A549 (cell line): ENCODE measurements around the gene PHGDH. TPM values are rescaled to one million over a fixed set of nuclear protein-coding genes. Genes with fewer than 3 reads are reported as not detected.
A peak's percentile ranks its signal among the peaks of the same experiment; 100 is the strongest.

Source experiments
- ATAC-seq, 2 experiments: fragments of 200-7000 bp in 1 of 2; fragments of >200 bp in 1 of 2; cut with Nextera tagmentation in 1 of 2; cut with Tn5 transposase in 1 of 2; 3 replicates each; pipeline versions ENCODE4 v1.8.0 to v1.9.1; 2018 to 2020; ENCODE audit warnings: mild to moderate bottlenecking in 1 of 2, moderate library complexity in 1 of 2
- CTCF ChIA-PET: fragments of 300-600 bp; sonication (Branson Sonifier 250); formaldehyde crosslinking; extraction: SDS; loops from one replicate; lab custom pipeline; 2021; ENCODE audit warnings: antibody characterized with exemption, inconsistent platforms; lab: Yijun Ruan, JAX
- POLR2A ChIA-PET: fragments of 350-600 bp; formaldehyde crosslinking; extraction: SDS; loops from one replicate; lab custom pipeline; 2021; ENCODE audit warnings: antibody characterized with exemption, inconsistent platforms; lab: Yijun Ruan, JAX
- DNase-seq, 2 experiments: peaks; one replicate each; pipeline versions ENCODE4 v3.0.0 to v3.0.0-alpha.2; 2011 to 2016; ENCODE audit warnings: low read depth in 1 of 2, low spot score in 1 of 2
- FAIRE-seq: peaks from 2 replicates; lab custom pipeline; 2011; peaks lifted over from hg19 to GRCh38; lab: Jason Lieb, UNC
- H3K27ac ChIP-seq, 2 experiments: fragments of >200 bp; sonication (Bioruptor Twin); formaldehyde crosslinking; 3 replicates each; pipeline ENCODE4 v1.5.1; 2016 to 2017
- H3K4me1 ChIP-seq: fragments of >200 bp; sonication (Bioruptor Twin); formaldehyde crosslinking; 3 replicates; pipeline ENCODE4 v1.6.1; 2016
- H3K4me2 ChIP-seq: fragments of >200 bp; sonication (Bioruptor Twin); formaldehyde crosslinking; 3 replicates; pipeline ENCODE4 v1.6.1; 2016
- H3K4me3 ChIP-seq: fragments of >200 bp; sonication (Bioruptor Twin); formaldehyde crosslinking; 3 replicates; pipeline ENCODE4 v1.5.1; 2016
- H3K9me3 ChIP-seq: fragments of >200 bp; sonication (Bioruptor Twin); formaldehyde crosslinking; 3 replicates; pipeline ENCODE4 v1.6.1; 2016
- BHLHE40 ChIP-seq: IDR thresholded peaks from 2 replicates; pipeline ENCODE4 v1.6.1; 2012; ENCODE audit warnings: low read depth, low read length, inconsistent platforms
- CBX8 ChIP-seq: fragments of 200-600 bp; sonication (generic); IDR thresholded peaks from 2 replicates; pipeline ENCODE4 v1.6.1; 2016
- CHD2 ChIP-seq: fragments of 150-350 bp; IDR thresholded peaks from 2 replicates; pipeline ENCODE4 v1.6.1; 2014; ENCODE audit warnings: low read length; ENCODE audit not compliant: partially characterized antibody
- CHD4 ChIP-seq: fragments of 200-600 bp; sonication (generic); IDR thresholded peaks from 2 replicates; pipeline ENCODE4 v1.6.1; 2016; ENCODE audit warnings: antibody characterized with exemption, mild to moderate bottlenecking, borderline replicate concordance
- E2F6 ChIP-seq: IDR thresholded peaks from 2 replicates; pipeline ENCODE4 v1.6.1; 2012; ENCODE audit warnings: low read depth, borderline replicate concordance
- EHF ChIP-seq: fragments of 250-450 bp; sonication (Bioruptor Pico); IDR thresholded peaks from 2 replicates; pipeline ENCODE4 v1.5.0; 2020; ENCODE audit warnings: mild to moderate bottlenecking
- ESRRA ChIP-seq: fragments of 150-350 bp; IDR thresholded peaks from 2 replicates; pipeline ENCODE4 v1.6.1; 2014; ENCODE audit warnings: mild to moderate bottlenecking, low read length, borderline replicate concordance
- FOXS1 ChIP-seq: fragments of 250-450 bp; sonication (Bioruptor Pico); IDR thresholded peaks from 2 replicates; pipeline ENCODE4 v1.5.0; 2020; ENCODE audit warnings: mild to moderate bottlenecking, moderate library complexity
- GATA3 ChIP-seq: IDR thresholded peaks from 2 replicates; pipeline ENCODE4 v1.6.1; 2012; ENCODE audit warnings: borderline replicate concordance
- HDAC2 ChIP-seq: fragments of 200-600 bp; sonication (generic); IDR thresholded peaks from 2 replicates; pipeline ENCODE4 v1.6.1; 2016
- HOXA7 ChIP-seq: fragments of 250-450 bp; sonication (Bioruptor Pico); IDR thresholded peaks from 2 replicates; pipeline ENCODE4 v1.5.0; 2020; ENCODE audit warnings: mild to moderate bottlenecking, moderate library complexity
- KDM5A ChIP-seq: fragments of 200-600 bp; sonication (generic); IDR thresholded peaks from 2 replicates; pipeline ENCODE4 v1.6.1; 2016; ENCODE audit warnings: antibody characterized with exemption, mild to moderate bottlenecking
- MAX ChIP-seq: IDR thresholded peaks from 2 replicates; pipeline ENCODE4 v1.6.1; 2012
- MAZ ChIP-seq: fragments of 150-350 bp; IDR thresholded peaks from 2 replicates; pipeline ENCODE4 v1.6.1; 2014; ENCODE audit warnings: antibody characterized with exemption, low read depth, low read length, borderline replicate concordance
- NR3C1 ChIP-seq: fragments of >200 bp; sonication (Bioruptor Twin); formaldehyde crosslinking; IDR thresholded peaks from 3 replicates; pipeline ENCODE4 v1.6.1; 2017
- PHF8 ChIP-seq: fragments of 200-600 bp; sonication (generic); IDR thresholded peaks from 2 replicates; pipeline ENCODE4 v1.6.1; 2016; ENCODE audit warnings: low read depth, mild to moderate bottlenecking, antibody characterized with exemption, moderate library complexity, borderline replicate concordance
- POLR2A ChIP-seq: IDR thresholded peaks from 2 replicates; pipeline ENCODE4 v1.6.1; 2012; ENCODE audit warnings: mild to moderate bottlenecking, low read length
- RCOR1 ChIP-seq: fragments of 150-350 bp; IDR thresholded peaks from 2 replicates; pipeline ENCODE4 v1.6.1; 2014; ENCODE audit warnings: antibody characterized with exemption, low read length, low read depth
- REST ChIP-seq: fragments of 200-600 bp; sonication (generic); IDR thresholded peaks from 2 replicates; pipeline ENCODE4 v1.6.1; 2016; ENCODE audit warnings: antibody characterized with exemption, mild to moderate bottlenecking, moderate library complexity
- SMC3 ChIP-seq: fragments of >200 bp; sonication (Bioruptor Twin); formaldehyde crosslinking; IDR thresholded peaks from 3 replicates; pipeline ENCODE4 v1.6.1; 2018; ENCODE audit warnings: inconsistent platforms
- TP53 ChIP-seq: fragments of 250-450 bp; sonication (Bioruptor Pico); IDR thresholded peaks from 2 replicates; pipeline ENCODE4 v1.5.0; 2021; ENCODE audit warnings: mild to moderate bottlenecking, moderate library complexity
- WGBS: methylation state at CpG from one replicate; pipeline ENCODE4 v1.1.6; 2017; ENCODE audit errors: missing lambda C conversion rate; 5-methylcytosine and 5-hydroxymethylcytosine counted together
- polyA plus RNA-seq, 4 experiments: library from polyadenylated mRNA; depleted of rRNA in 3 of 4; stranded (reverse); fragments of >200 nt; fragmentation: RNase III in 1 of 4; extraction: RNeasy Plus Mini Kit Qiagen cat#74134 plus additional on column Dnase treatment in 1 of 4; gene quantifications; 2 replicates in 3 of 4; 3 replicates in 1 of 4; pipeline ENCODE4 v1.2.3, GENCODE V29; 2011 to 2017
- TF ChIP-seq, protein P1 (sequence below): fragments of 250-450 bp; sonication (Bioruptor Pico); IDR thresholded peaks from 2 replicates; pipeline ENCODE4 v1.5.0; 2021; ENCODE audit warnings: mild to moderate bottlenecking, moderate library complexity, borderline replicate concordance
- TF ChIP-seq, protein P2 (sequence below): fragments of 450-650 bp; IDR thresholded peaks from 2 replicates; pipeline ENCODE4 v1.6.1; 2014; ENCODE audit warnings: antibody characterized with exemption
- TF ChIP-seq, protein P3 (sequence below): fragments of >200 bp; sonication (Bioruptor Twin); formaldehyde crosslinking; IDR thresholded peaks from 3 replicates; pipeline ENCODE4 v1.6.1; 2016

The PHGDH gene
- polyA plus RNA-seq, 2 of the 4 experiments (the other 2 are of a cell fraction), result 41.4 to 65.6 TPM

- DNase-seq (no peak), ATAC-seq (no peak), FAIRE-seq (no peak)
- Histone ChIP-seq H3K27ac (no peak overlapping the region), H3K4me2 (no peak overlapping the region), H3K4me3 (no peak overlapping the region), H3K9me3 (no peaks in the 10 kb centered on the region), H3K4me1 (no peaks in the 10 kb centered on the region)
- 75% methylated on average over 4 of the region's 4 CpGs for WGBS
- POLR2A ChIA-PET, result no interaction called here
- CTCF ChIA-PET, result interaction anchor here (1.1 to 11.6 kb wide), 6 partner anchors 11 to 300 kb away, joined by 3 to 177 read pairs (median 13); partner anchors contain the start of gene ZNF697
- no peak for TF ChIP-seq KDM5A
- TF ChIP-seq EHF (CRISPR knock-in tag), result no peak
- TF ChIP-seq RCOR1, result no peak
These were observed 38.4 kb upstream of the PHGDH start for GRCh38 chr1:119673171-119673940.

DNA sequence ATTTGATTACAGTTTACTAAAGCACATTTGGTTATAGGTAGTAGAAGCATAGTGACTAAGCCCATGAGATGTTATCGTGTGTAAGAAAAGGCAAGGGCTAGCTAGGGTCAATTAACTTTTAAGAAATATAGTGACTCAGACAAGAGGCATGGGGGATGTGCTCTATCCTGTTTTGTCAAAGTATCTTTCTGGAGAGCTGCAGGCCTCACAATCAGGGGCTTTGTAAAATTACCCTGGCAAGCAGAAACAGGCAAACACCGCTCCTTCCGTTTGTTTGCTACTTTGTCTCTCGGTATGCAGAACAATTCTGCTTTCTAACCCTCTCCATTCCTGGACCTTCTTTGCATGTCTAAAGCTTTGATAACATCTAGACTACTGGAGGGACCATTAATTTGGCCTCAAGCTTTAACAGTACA is 37.6 kb upstream of the PHGDH start:
- Histone ChIP-seq H3K4me1 (no peaks in the 10 kb centered on the region), H3K9me3 (no peaks in the 10 kb centered on the region), H3K27ac (no peak overlapping the region), H3K4me2 (no peak overlapping the region), H3K4me3 (no peak overlapping the region)
- no peak for DNase-seq
- WGBS, result 77% methylated on average over 4 of the region's 4 CpGs
- FAIRE-seq, result no peak
- ATAC-seq, result no peak
- POLR2A ChIA-PET, result no interaction called here
- CTCF ChIA-PET, result interaction anchor here (1.2 to 11.6 kb wide), 10 partner anchors 10 to 301 kb away, joined by 3 to 177 read pairs (median 9); partner anchors contain the start of genes PHGDH and ZNF697
- TF ChIP-seq, protein P1, sequence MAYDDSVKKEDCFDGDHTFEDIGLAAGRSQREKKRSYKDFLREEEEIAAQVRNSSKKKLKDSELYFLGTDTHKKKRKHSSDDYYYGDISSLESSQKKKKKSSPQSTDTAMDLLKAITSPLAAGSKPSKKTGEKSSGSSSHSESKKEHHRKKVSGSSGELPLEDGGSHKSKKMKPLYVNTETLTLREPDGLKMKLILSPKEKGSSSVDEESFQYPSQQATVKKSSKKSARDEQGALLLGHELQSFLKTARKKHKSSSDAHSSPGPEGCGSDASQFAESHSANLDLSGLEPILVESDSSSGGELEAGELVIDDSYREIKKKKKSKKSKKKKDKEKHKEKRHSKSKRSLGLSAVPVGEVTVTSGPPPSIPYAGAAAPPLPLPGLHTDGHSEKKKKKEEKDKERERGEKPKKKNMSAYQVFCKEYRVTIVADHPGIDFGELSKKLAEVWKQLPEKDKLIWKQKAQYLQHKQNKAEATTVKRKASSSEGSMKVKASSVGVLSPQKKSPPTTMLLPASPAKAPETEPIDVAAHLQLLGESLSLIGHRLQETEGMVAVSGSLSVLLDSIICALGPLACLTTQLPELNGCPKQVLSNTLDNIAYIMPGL (CRISPR knock-in tag), result no peak
- TF ChIP-seq PHF8, result no peak
- no peak for TF ChIP-seq E2F6
- no peak for TF ChIP-seq KDM5A
- no peak for TF ChIP-seq TP53 (CRISPR knock-in tag)
- no peak for TF ChIP-seq CBX8
- no peak for TF ChIP-seq FOXS1 (CRISPR knock-in tag)
- TF ChIP-seq MAX, result no peak
- no peak for TF ChIP-seq POLR2A
- TF ChIP-seq SMC3, result no peak
- no peak for TF ChIP-seq CHD4
- no peak for TF ChIP-seq BHLHE40
- TF ChIP-seq, protein P2, sequence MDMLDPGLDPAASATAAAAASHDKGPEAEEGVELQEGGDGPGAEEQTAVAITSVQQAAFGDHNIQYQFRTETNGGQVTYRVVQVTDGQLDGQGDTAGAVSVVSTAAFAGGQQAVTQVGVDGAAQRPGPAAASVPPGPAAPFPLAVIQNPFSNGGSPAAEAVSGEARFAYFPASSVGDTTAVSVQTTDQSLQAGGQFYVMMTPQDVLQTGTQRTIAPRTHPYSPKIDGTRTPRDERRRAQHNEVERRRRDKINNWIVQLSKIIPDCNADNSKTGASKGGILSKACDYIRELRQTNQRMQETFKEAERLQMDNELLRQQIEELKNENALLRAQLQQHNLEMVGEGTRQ, result no peak

GRCh38 chr1:119674835-119675289 is 36.9 kb upstream of the PHGDH start:
- H3K27ac ChIP-seq, result no peak overlapping the region
- peak overlapping the region; percentile 31; the same call in 1 of the 3 replicates for H3K4me3 ChIP-seq
- DNase-seq, result no peak
- CTCF ChIA-PET, result interaction anchor here (0.6 to 11.6 kb wide), 29 partner anchors 9 to 307 kb away, joined by 3 to 177 read pairs (median 4); partner anchors contain the start of genes PHGDH and ZNF697
- ATAC-seq, result no peak
- 63% methylated on average over 5 of the region's 6 CpGs for WGBS
- H3K4me2 ChIP-seq, result peak overlapping the region; percentile 73
- no peaks in the 10 kb centered on the region for H3K9me3 ChIP-seq
- H3K4me1 ChIP-seq, result no peaks in the 10 kb centered on the region
- POLR2A ChIA-PET, result no interaction called here
- no peak for FAIRE-seq
- TF ChIP-seq RCOR1 (no peak), FOXS1 (CRISPR knock-in tag) (no peak), REST (no peak), POLR2A (no peak), E2F6 (no peak), GATA3 (no peak), MAZ (no peak), HDAC2 (no peak), NR3C1 (no peak), ESRRA (no peak), CHD2 (no peak), HOXA7 (CRISPR knock-in tag) (no peak)
- TF ChIP-seq, protein P3, sequence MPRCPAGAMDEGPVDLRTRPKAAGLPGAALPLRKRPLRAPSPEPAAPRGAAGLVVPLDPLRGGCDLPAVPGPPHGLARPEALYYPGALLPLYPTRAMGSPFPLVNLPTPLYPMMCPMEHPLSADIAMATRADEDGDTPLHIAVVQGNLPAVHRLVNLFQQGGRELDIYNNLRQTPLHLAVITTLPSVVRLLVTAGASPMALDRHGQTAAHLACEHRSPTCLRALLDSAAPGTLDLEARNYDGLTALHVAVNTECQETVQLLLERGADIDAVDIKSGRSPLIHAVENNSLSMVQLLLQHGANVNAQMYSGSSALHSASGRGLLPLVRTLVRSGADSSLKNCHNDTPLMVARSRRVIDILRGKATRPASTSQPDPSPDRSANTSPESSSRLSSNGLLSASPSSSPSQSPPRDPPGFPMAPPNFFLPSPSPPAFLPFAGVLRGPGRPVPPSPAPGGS, result no peak
